Measurements from ENCODE around the gene PPFIA3.
"Not testable (repeated sequence)": the region's sequence is repeated elsewhere in the genome, so short reads cannot be mapped to it uniquely, and the experiment has no call there.

Gene PPFIA3

GRCh38 chr19:49103331-49104085 is 15.8 kb upstream of the PPFIA3 start:
- DNase-seq = no peak

GRCh38 chr19:49104229-49104864 is 15.0 kb upstream of the PPFIA3 start:
- DNase-seq = no peak

- DNase-seq = peak; percentile 70
These were observed 12.7 kb upstream of the PPFIA3 start for GRCh38 chr19:49106648-49107135.

- DNase-seq = no peak
These were observed 11.5 kb upstream of the PPFIA3 start for GRCh38 chr19:49107625-49108459.

DNA sequence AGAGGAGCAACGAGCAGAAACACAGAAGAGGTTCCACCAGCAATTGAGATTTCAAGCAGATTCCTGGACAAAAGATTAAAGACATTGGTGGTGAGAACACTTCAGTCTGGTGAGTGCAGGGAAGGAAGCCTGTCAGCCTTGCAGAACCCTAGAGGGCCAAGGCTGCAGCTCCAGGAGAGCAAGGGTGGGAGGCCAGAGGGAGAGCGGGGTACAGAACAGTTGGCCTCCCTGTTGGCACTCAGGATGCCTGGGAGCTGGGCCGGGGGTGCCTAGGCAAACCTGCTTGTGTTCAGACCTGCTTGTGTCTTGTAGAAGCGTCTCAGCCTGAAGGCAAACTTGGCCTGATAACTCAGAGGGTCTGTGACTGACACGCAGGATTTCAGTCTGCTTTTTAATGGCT is 10.3 kb upstream of the PPFIA3 start:
- DNase-seq = no peak

DNA sequence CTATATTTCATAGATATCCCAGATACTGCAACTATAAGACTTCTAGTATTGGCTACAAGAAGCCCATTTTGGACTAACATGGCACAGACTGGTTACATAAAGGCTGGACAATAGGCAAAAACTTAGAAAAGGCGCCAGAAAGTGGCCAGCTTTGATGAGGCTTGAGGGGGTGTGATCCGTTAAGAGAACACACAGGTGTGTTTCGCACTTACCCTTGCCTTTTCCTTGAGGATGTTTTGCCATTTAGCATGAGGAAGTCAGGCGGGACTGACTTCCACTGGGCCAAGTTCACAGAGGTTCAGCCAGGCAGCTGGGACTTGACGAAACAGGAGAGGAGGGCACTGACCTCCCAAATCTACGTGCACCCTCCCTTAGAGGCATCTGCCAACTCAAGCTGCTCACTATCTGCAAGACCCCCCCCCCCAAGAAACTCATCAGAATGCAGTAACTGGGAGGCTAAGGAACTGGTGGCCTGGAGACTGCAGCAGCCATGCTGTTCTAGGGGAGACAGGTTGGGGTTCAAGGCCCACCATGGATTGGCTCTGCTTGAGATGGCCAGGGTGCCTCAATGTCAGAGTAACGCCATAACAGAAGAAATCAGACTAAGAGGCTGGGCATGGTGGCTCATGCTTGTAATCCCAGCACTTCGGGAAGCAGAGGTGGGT is 9.6 kb upstream of the PPFIA3 start:
- no peak for DNase-seq

- DNase-seq = no peak
These were observed 8.8 kb upstream of the PPFIA3 start for GRCh38 chr19:49110567-49110966.

GRCh38 chr19:49111218-49111998 is 7.9 kb upstream of the PPFIA3 start:
- DNase-seq = no peak

DNA sequence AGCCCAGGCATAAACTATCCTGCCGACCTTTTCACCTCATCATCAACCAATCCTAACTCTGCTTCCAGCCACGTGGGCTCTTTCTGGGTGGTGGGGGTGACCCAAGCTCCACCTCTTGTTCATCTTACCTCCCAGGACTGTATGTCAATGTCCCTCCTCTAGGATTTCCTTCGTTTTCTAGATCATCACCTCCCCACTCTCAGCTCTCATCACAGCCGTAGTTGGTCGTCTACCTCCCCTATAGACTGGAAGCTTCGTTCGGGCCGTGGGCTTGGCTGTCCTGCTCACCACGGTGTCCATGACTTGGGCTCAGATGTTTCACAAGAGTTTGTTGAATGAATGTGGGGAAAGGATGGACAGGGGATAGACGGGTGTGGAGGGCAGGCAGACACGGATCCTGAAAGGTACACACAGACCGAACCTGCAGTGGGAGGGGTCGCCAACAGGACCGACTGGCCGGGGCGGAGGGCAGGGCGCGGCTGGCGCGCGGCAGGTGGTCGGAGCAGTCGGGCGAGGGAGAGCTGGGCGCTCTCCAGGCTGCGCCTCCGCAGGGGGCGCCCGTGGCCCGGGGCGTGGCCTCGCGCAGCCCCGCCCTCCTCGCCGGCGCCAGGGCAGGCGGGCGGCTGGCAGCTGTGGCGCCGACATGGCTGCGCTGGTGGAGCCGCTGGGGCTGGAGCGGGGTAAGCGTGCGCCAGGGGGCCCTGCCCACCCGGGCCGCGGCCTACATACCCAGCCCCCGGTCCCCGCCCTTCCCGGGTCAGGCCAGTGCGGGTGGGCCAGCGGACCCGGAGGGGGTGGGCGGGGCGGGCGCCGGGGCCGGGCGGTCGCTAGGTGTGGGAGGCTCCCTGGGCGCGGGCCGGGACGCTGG is 5.3 kb upstream of the PPFIA3 start, which contains the start of gene LIN7B:
Gene LIN7B (plus strand): TSS at position 609 of the 868 bp plus-strand sequence. CDS start 35 bp downstream, at position 644.
- peak; percentile 84 for DNase-seq

- DNase-seq = peak; percentile 54
These were observed 4.5 kb upstream of the PPFIA3 start for GRCh38 chr19:49114630-49115363.

DNA sequence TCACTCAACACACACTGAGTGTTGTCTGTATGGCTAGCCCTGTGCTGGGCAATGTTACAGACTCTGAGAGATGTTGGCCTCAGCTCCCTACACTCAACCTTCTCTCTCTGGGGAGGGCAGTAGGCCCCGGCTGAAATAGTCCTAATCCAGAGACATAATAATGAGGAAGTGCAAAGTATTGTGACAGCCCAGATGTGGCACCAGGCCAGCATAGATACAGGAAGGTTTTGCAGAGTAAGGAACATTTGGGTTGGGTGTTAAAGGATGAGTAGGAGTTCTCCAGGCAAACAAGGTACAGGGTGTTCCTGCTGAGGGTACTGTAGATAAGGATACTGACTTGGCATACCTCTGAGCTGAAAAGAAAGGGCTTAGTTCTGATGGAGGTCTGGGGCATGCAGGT is 2.8 kb upstream of the PPFIA3 start:
- no peak for DNase-seq

DNA sequence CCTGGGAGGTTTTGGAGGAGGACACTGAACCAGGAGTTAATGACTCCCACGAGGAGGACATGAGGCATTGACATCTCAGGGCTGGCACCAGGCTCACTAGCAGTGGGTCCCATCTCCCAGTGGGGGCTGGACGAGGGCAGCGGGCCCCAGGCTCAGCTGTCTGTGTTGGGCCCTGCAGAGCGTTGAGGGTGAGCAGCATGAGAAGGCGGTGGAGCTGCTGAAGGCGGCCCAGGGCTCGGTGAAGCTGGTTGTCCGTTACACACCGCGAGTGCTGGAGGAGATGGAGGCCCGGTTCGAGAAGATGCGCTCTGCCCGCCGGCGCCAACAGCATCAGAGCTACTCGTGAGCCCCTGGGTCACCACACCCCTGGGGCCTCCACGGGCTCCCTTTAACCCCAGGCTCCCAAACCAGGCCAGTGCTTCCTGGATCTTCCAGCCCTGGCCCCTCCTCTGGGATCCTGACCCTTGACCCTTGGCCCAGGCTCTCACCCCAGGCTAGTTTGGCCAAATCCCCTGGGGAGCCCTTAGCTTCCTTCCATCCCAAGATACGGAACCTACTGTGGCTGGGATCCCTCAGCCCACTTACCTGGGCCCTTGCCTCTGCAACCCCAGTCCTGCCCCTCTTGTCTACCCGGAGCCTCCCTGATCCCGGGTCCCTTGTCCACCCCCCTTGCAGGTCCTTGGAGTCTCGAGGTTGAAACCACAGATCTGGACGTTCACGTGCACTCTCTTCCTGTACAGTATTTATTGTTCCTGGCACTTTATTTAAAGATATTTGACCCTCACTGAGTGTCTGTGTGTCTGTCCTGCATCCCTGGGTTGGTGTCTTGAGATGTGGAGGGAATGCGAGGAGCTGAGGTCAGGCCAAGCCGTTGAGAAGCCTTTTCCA is 1.4 kb upstream of the PPFIA3 start:
- DNase-seq = no peak

- peak; percentile 98 for DNase-seq
These were observed 556 bp upstream of the PPFIA3 start, which contains the start of gene C19orf73 for GRCh38 chr19:49118565-49119410. Gene C19orf73, minus strand, starts transcription at chr19:49119143. Its CDS starts 121 bp downstream, at chr19:49119022.

GRCh38 chr19:49120325-49120683 is 960 bp downstream of the PPFIA3 start:
- DNase-seq = no peak

- DNase-seq = no peak
These were observed 1.5 kb downstream of the PPFIA3 start for GRCh38 chr19:49120868-49121267.

DNA sequence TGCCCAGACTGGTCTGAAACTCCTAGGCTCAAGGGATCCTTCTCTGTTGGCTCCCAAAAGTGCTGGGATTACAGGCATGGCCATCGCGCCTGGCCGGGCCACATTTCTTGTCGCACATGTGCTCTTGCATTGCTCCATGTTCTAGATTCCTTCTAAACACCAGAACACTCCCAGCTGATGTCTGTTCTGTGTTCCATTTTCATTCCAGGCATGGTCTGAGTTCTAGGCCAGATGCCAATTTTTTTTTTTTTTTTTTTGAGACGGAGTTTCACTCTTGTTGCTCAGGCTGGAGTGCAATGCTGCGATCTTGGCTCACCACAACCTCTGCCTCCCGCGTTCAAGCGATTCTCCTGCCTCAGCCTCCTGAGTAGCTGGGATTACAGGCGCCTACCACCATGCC is 2.5 kb downstream of the PPFIA3 start:
- DNase-seq = not testable (repeated sequence)

GRCh38 chr19:49123285-49123684 is 3.9 kb downstream of the PPFIA3 start:
- DNase-seq = not testable (repeated sequence)
